NCI-H146 treated with DMSO at 0.1 percent for 48 hours (cell line): ENCODE measurements around the gene CRYM.
"Not testable (repeated sequence)": the region's sequence is repeated elsewhere in the genome, so short reads cannot be mapped to it uniquely, and the experiment has no call there.

Source experiments
- DNase-seq: peaks from one replicate; lab custom pipeline; 2025; ENCODE audit not compliant: unreplicated experiment; lab: John Stamatoyannopoulos, UW

CRYM gene

GRCh38 chr16:21281698-21282389, 3.8 kb upstream of the CRYM start:
- DNase-seq = no peak

DNA sequence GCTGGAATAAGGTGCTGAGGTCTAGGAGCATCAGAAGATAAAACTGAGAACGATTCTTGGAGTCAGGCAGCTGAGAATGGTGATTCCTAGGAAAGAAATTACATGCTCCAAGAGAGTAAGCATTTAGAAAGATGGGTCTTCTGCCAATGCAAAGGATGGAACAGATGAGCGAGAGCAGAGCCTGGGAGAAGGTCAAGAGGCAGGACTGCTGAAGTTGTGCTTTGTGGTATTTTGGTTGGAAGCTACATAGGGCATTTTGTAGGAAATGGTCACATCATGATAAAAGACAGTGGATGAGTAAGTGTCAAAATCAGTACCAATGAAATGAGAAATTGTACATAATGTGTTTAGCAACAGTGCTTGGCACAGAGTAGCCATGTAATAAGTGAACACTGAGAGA, 1.4 kb upstream of the CRYM start:
- no peak for DNase-seq

DNA sequence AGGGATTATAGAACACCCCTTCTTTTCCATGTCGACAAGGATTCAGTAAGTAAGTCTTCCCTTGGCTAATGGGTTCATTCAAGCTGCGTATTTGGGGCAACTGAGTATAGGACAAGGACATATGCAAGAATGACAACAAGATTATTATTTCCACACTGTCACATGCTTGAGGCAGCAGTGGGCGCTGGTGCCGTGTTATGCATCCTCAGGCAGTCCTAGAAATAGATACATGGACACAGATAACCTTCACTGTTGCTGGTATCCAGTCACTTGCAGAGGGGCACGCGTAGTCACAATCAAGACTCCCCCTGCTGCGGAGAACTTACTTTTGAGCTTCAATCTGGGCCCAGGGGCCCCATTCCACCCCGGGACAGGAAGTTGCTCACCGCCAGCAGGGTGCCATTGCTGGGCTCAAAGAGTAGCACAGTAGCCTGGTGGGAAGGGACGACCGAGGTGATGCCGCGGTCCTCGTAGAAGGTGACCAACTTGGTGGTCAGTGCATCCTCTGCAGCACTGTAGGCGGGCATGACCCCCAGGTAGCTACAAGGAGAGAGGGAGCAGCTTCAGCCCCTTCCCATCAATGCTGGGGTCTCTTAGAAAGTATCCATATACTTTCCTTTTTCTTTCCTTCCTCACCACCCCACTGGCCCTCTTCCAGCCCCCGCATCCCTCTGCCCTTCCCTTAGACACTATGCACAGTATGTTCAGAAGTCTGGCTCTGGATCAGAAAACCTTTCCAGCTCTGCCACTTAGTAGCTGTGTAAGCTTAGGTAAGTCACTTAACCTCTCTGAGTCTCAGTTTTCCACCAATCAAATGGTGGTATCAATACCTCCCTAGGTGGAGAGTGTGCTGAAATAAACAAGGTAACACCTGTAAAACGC, 804 bp downstream of the CRYM start:
- DNase-seq = no peak

- no peak for DNase-seq
Observed at GRCh38 chr16:21276090-21276489, 2.0 kb downstream of the CRYM start.

DNA sequence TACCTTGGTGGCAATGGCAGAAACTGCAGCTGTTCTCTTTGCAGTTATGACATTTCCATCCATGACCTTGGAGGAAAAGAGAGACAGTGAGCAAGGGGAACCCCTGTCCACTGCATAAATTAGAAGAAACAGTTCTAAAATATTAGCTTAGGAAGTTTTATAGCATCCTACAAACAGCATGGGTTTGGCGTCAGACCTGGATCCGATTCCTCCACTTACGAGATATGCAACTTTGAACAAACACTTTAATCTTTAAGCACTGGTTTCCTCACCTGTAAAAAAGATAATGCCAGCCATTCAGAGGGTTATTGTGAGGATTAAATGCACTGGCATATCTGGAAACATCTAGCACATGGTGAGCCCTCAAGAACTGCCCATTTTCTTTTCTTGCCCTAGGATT, 2.6 kb downstream of the CRYM start:
- DNase-seq = no peak

DNA sequence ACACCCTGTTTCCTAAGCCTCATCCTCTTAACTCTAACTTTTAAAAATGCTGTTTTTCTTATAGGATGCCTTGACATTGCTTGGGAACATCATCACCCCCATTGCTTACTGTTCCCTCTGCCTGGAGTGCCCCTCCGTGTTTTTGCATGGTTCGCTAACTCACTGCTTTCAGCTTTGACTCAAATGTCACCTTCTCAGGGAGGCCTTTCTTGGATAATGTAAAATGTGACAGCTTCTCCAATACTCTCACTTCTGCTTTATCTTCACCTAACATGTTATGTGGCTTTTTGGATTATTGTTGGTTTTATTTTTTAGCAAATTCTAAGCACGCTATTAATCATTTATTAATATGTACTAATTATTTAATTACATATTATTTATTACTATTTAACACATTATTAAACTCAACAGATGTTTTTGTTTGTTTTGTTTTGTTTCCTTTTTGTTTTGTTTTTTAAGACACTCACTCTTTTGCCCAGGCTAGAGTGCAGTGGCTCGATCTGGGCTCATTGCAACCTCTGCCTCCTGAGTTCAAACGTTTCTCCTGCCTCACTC, 3.8 kb downstream of the CRYM start:
- DNase-seq = no peak

GRCh38 chr16:21272763-21273162, 5.3 kb downstream of the CRYM start:
- DNase-seq = not testable (repeated sequence)

DNA sequence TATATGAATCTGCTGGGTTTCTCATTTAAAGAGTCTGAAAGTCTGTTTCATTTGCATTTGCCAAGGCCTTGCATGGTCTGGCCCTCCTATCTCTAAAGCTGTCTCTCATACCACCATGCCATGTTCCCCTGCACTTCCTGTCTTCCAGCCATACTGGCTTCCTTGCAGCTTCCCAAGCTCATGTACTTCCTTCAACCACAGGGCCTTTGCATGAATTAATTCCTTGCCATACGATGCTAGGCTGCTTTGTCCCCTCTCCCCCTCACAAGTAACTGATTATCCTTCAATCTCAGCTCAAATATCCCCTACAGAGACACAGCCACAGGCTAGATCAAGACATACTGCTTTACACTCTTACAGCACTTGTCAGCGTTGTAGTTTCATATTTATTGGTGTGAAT, 5.8 kb downstream of the CRYM start:
- DNase-seq = no peak

DNA sequence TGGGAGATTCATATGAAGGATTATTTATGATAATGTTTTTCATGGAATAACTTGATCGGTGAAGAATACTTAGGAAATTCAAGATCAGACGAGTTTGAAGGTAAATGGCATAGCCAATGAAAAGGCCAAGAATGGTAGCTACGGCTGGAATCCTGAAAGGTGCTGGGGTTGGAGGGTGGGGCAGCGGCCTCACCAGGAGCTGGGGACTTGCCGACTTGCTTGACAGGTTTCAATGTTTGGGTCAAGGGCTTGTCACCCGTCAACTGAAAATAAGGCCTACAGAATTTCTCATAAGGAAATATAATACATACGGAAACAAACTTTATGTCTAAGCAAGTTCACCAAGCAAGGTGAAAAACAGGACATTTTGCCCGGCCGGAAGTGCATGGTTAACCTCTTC, 9.9 kb downstream of the CRYM start:
- no peak for DNase-seq

- DNase-seq = no peak
Observed at GRCh38 chr16:21267298-21267697, 10.8 kb downstream of the CRYM start.

- no peak for DNase-seq
Observed at GRCh38 chr16:21265104-21265837, 12.8 kb downstream of the CRYM start.

DNA sequence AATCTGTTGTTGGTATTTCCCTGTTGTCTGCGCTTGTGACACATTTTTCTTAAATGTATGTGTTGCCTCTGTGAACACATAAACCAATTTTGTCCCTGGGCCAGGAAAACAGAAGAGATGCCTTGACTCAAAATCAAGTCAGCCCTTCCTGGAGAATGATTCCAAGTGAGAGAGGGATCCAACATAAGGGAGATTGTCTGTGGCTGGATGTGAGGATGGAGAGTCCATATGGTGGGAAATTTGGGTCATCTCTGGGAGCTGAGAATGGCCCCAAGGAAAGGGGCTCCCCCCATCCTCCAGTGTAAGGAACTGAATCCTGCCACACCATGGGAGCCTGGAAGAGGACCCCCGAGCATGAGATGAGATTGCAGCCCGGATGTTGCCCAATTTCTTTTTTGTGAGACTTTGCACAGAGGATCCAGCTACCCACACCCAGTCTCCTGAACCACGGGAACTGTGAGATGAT, 13.5 kb downstream of the CRYM start:
- DNase-seq = no peak

DNA sequence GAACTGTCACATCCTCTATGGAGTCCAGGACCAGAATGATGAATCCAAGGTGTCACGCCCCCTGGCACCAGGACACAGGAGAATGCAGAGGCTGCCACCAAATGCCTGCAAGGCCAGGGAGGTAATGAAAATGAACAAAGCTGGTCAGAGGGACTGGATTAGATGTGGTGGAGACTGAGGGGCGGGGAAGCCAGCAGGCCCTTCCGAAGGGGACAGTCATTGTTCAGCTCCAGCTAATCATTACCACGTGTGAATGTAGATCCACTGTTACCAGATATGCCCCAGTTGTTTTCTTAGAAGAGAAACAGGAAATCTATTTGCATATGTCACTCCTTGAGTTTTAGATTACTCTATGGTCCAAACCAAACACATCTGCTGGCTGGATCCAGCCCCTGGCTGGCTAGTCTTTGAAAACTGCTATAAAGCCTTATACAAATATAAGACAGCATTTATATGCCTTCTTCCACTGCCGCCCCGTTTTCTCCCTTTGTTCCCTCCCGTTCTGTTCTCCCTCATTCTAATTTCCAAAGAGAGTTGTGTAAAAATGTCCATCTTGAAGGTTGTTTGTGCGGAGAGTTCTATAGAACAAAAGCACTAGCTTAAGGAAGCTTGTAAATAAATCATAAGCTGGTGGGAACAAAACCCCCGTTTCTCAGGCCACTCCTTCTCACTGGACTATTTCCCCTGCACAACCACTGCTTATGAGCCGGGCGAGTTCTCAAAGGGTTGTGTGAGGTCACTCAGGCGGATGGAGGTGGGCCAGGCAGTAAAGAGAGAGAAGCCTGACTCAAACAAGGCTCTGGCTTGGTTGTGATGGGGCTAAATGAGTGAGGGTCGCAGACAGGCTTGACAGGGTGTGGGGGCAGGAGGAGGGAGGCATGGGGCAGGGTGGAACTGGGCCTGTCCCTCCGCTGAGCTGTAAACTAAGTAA, 14.2 kb downstream of the CRYM start:
- DNase-seq = no peak

GRCh38 chr16:21262779-21263639, 15.1 kb downstream of the CRYM start:
- DNase-seq = no peak

GRCh38 chr16:21260870-21261791, 17.0 kb downstream of the CRYM start:
- no peak for DNase-seq

DNA sequence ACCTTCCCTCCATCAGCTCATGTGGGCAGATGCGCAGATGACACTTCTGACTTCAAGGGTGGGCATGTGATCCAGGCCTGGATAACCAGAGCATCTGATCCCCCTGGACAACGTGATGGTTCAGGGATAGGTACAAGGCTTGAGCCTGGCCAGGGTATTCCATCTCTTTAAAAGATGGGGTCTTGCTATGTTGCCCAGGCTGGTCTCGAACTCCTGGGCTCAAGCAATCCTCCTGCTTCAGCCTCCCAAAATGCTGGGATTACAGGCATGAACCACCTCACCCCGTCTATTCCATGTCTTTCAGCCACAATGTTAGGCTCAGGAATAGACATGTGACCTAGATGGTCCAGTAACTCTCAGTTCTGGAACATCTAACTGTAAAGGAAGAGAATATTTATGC, 20.8 kb downstream of the CRYM start:
- no peak for DNase-seq

GRCh38 chr16:21256636-21257035, 21.5 kb downstream of the CRYM start:
- no peak for DNase-seq

DNA sequence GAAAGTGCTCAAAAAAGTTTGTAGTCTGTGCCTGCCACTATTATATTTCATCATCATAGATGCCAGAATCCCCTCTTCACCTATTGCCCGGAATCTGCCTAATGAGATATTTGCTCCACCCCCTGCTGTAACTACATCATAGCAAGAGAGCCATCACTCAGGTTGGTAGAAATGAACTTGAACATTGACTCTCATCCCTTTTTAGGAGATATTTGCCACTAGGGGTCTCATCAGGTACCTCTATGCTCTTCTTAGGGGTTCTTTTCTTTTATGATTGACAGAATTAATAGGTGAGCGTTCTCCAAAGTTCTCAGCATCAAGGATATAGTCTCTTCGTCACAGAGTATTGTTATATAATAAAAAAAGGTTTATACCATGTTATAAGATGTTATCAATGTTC, 24.6 kb downstream of the CRYM start:
- no peak for DNase-seq
